HG03175 (cell line): ENCODE results near the gene IL22RA1.

Experiments
- ATAC-seq: cut with Tn5 transposase; IDR thresholded peaks from one replicate; pipeline ENCODE4 v1.9.1; 2021; ENCODE audit warnings: mild to moderate bottlenecking, moderate library complexity; ENCODE audit not compliant: unreplicated experiment

Gene IL22RA1

GRCh38 chr1:24167008-24167407, 24.1 kb upstream of the IL22RA1 start:
- ATAC-seq = no peak

- ATAC-seq = no peak
Measured at GRCh38 chr1:24165500-24165899, 22.6 kb upstream of the IL22RA1 start.

- no peak for ATAC-seq
Measured at GRCh38 chr1:24164004-24164403, 21.1 kb upstream of the IL22RA1 start.

- no peak for ATAC-seq
Measured at GRCh38 chr1:24162201-24162600, 19.3 kb upstream of the IL22RA1 start.

GRCh38 chr1:24161270-24161669, 18.3 kb upstream of the IL22RA1 start:
- no peak for ATAC-seq

- ATAC-seq = no peak
Measured at GRCh38 chr1:24159366-24159765, 16.4 kb upstream of the IL22RA1 start.

- ATAC-seq = no peak
Measured at GRCh38 chr1:24157918-24158481, 15.1 kb upstream of the IL22RA1 start.

GRCh38 chr1:24156542-24157260, 13.8 kb upstream of the IL22RA1 start:
- no peak for ATAC-seq

- no peak for ATAC-seq
Measured at GRCh38 chr1:24155011-24155782, 12.3 kb upstream of the IL22RA1 start.

GRCh38 chr1:24154215-24154614, 11.3 kb upstream of the IL22RA1 start:
- no peak for ATAC-seq

GRCh38 chr1:24152631-24153494, 9.9 kb upstream of the IL22RA1 start:
- no peak for ATAC-seq

GRCh38 chr1:24151175-24151533, 8.2 kb upstream of the IL22RA1 start:
- ATAC-seq = no peak

GRCh38 chr1:24150234-24151174, 7.6 kb upstream of the IL22RA1 start:
- ATAC-seq = peak; percentile 66

GRCh38 chr1:24149866-24150233, 6.9 kb upstream of the IL22RA1 start:
- no peak for ATAC-seq

GRCh38 chr1:24147816-24148215, 4.9 kb upstream of the IL22RA1 start:
- no peak for ATAC-seq

- no peak for ATAC-seq
Measured at GRCh38 chr1:24147194-24147593, 4.3 kb upstream of the IL22RA1 start.

GRCh38 chr1:24141311-24141997, 1.5 kb downstream of the IL22RA1 start:
- ATAC-seq = no peak

- no peak for ATAC-seq
Measured at GRCh38 chr1:24140741-24141181, 2.2 kb downstream of the IL22RA1 start.

- no peak for ATAC-seq
Measured at GRCh38 chr1:24139841-24140425, 3.0 kb downstream of the IL22RA1 start.
